GM19452 (cell line): Measurements from ENCODE around the gene SDHC.

Experiments
- ATAC-seq: cut with Tn5 transposase; IDR thresholded peaks from one replicate; pipeline ENCODE4 v1.9.1; 2021; ENCODE audit not compliant: unreplicated experiment

SDHC gene

GRCh38 chr1:161314201-161314981 is at the start of gene SDHC:
Gene SDHC (plus strand): TSS chr1:161314381. CDS start chr1:161314406, 25 bp downstream.
- ATAC-seq = peak; percentile 99

DNA sequence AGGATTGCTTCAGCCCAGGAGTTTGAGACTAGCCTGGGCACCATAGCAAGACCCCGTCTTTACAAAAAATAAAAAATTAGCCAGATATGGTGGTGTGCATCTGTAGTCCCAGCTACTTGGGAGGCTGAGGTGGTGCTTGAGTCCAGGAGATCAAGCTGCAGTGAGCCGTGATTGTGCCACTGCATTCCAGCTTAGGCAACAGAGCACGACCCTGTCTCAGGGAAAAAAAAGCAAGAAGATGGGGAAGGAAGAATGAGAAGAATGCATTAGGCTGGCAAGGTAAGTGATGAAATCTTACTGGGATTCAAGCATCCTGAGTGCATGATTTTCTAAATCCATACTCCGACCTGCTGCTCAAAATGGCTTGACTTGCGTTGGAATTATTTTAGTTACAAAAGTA is 48.9 kb upstream of the SDHC start:
- ATAC-seq = no peak

GRCh38 chr1:161266202-161266601 is 48.0 kb upstream of the SDHC start:
- ATAC-seq = no peak

- ATAC-seq = no peak
Measured at GRCh38 chr1:161266836-161267235, 47.3 kb upstream of the SDHC start.

GRCh38 chr1:161267321-161267720 is 46.9 kb upstream of the SDHC start:
- no peak for ATAC-seq

DNA sequence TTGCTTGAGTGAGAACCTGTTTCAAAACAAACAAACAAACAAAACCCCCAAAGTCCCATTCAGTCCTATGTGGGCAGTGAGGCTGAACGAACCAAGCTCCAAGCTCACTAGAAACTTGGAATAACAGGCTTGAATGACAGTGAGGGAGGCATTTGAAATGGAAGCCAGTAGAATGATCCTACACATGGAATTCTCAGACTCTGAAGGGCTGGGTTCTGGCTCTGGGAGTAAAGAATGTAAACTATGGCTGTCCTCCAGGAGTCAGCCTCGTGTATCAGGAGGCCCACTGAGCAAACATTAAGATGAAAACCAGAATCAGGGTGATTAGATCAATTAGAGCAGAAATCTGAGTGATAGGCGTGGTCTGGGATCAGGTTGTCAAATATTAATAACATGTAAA is 40.8 kb upstream of the SDHC start:
- ATAC-seq = no peak

- no peak for ATAC-seq
Measured at GRCh38 chr1:161274874-161275273, 39.3 kb upstream of the SDHC start.

DNA sequence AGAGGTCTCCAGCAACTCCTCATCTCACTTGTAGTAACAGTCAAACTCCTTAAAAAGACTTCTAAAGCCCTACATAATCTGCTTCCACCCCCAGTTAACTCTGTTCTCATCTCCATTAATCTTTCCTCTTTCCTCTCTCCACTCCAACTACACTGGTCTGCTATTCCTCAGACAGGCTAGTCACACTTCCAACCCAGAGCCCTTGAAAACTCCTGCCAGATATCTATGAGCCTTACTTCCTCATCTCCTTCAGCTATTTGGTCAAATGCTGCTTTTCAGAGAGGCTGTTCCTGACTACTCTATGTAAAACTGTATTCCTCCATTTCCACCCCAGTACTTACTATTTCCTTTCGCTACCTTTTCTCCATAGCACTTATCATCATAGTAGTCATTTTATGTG is 31.2 kb upstream of the SDHC start:
- ATAC-seq = no peak

DNA sequence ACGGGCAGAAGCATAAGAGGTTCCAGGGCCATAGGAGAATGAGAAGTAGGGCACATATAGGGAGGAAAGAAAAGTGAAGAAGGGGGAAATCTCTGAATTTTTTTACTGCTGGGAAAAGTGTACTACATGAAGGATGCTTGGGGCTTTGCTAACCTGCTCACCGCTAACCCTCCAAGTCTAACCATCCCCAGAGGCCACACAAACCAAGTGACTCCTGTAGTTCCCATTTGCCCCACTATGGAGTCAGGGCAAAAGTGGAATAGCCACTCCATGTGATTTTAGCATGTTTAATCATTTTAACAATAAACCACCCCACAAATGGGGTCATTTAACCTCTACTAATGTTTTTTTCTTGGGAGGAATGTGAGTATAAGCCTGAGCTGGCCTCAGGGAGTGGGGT is 29.1 kb upstream of the SDHC start:
- ATAC-seq = no peak

GRCh38 chr1:161285521-161285920 is 28.7 kb upstream of the SDHC start:
- ATAC-seq = no peak

DNA sequence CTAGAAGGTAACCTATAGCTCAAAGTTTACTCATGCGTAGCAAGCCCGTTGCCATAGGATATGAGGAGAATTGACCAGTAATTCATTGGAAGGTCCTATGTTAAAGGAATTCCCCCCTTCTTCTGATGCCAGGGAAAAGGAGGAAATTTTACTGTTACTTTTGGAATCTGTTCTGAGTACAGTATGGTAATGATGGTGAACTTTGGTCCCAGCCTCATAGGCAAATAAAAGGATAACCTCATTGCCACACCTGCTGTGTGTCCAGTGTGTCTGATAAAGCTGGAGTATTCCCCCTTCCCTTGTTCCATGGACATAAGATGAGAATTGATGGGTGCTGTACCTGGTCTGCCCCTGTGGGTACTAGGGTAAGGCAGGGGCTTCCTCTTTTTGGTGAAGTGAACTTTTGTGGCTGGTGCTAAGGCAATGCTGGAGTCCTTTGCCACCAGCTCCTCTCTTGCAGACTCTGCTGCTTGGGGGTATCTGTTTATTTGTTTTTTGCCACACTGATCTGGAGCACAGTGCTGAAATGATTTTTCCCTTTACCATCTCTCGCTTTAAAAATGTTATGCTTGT is 26.6 kb upstream of the SDHC start:
- no peak for ATAC-seq

DNA sequence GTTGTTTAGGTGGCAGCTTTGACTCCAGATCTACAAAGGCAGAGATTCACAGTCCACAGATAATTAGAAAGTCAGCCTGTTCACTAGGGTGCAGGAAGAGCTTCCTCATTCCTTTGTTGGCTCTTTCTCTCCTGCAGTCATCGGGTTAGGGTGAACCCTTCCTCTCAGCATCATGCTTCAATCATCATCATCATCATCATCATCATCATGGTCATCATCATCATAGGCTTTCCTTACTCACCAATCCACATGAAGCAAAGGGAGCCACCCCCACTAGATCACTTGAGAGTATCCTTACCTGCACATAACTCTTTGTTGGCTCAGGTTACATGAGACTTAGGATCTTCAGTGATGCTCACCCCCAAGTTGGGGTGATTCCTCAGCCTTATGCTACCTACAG is 23.4 kb upstream of the SDHC start:
- no peak for ATAC-seq

DNA sequence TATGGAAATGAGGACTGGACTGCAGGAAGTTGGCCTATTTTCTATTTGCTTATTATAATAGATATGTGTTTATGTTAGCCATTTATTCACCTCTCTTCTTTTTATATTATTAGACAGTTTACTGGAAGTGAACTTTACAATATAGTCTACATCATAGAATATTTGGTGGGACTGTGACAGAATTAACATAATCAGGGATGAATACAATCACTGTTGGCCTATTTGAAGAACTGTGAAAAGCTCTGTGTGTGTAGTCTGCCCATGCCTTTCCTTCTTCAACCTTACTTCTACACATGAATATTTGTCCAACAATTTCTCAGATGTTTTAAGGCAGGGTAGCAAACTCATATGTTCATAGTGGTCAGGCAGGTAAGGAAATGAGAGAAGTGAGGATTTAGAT is 16.8 kb upstream of the SDHC start:
- ATAC-seq = no peak

DNA sequence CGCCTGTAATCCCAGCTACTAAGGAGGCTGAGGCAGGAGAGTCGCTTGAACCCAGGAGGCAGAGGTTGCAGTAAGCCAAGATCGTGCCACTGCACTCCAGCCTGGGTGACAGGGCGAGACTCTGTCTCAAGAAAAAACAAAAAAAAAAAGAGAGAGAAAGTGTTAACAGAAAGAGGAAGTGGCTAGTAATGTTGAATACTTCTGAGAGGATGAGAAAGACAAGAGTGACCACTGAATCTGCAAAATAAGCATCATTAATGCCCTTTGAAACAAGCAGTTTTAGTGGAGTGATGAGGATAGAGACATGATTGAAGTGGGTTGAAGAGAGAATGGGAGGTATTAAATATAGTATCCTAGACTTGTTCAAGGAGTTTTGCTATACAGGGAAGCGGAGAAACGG is 16.1 kb upstream of the SDHC start:
- no peak for ATAC-seq

DNA sequence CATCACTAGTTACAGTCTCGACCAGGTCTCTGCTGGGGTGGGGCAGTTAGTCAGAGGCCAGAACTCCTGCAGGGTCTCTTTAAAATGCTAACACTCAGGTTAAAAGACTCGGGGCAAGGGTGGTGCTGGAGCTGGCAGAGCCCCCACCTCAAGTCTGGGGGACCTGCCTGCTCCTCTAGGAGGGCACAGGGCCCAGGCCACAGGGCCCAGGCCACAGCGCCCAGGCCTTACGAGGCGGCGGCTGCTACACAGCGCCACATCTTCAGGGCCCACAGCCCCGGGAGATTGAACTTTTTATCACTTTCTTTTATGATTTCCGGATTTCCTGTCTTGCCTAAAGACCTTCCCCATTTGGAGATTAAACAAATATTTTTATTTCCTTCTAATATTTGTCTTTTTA is 14.8 kb upstream of the SDHC start:
- no peak for ATAC-seq

DNA sequence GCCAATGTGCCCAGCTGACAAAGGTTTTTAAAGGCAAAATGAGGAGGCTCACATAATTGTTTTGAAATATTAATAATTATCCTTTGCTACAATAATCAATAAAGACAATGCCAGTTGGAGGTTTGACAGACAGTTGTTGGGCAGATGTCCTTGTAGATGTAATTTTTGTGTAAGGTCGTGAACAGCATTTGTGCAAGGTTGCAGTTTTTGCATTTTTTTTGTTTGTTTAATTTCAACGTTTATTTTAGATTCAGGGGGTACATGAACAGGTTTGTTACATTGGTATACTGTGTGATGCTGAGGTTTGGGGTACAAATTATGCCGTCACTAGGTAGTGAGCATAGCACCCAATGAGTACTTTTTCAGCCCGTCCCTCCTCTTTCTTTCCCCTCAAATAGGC is 13.7 kb upstream of the SDHC start:
- no peak for ATAC-seq

DNA sequence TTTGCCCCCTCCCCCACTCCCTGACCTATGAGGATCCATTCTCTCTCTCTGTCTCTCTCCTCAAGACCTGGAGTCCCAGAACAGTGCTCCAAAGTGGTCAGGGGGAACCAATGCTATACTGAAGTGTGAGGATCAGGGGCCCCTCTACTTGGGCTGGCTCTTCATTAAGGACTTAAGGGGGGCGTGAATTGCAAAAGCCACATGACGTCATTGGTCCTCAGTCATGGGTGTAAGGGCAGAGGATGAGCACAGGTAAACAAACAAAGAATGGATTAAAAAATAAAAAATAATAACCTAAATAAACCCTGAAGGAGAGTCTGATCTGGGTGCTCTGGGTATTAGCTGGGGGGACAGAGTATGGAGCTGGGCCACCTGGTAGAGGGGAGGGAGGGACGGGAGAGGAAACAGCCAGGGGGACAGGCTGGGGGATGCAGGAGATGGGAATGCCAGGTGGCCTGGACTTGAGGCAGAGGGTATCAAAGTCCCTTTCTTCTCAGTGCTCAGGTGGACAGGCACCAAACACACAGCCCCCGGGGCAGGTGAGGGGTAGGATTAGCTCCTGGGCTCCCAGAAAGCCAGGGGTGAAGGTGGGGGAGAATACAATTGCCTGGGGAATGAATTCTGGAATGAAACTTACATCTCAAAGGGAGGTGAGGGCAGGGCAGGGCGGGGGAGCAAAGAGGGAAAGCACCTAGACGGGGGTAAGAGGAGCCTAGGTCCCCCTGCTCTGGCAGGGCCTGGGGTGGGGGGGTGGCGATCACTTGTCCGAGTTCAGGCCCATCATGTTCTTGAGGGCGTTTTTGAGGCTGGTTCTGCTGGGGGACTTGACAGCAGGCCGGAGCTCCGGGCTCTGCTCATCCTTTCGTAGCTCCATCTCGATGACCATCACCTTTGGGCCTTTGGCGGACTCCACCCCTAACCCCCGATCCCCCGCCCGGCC is 9.0 kb upstream of the SDHC start:
- no peak for ATAC-seq

GRCh38 chr1:161305867-161306519 is 8.2 kb upstream of the SDHC start:
- peak; percentile 78 for ATAC-seq

DNA sequence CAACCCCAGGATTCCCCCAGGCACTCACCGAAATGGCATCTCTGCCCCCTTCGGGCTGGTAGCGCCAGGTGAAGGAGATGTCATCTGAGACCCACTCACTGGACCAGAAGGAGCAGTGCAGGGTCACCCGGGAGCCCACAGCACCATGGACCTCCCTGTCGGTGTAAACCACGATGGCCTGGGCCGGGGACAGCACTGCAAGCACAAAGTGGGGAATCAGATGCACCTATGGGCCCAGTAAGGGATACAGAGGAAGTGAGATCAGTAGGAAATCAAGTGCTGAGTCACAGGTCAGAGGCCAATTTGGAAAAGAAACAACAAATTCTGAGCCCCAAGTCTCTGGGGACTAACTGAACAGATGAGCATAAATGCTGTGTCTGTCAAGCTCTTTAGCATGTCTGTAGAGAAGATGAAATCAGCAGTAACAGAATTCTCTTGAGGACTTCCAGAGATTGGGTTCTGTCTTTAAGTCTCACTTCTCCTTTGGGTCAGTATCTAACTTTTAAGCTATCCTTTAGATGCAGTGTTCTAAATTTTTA is 6.9 kb upstream of the SDHC start:
- ATAC-seq = no peak

GRCh38 chr1:161307892-161308638 is 6.1 kb upstream of the SDHC start:
- no peak for ATAC-seq
